H9 (cell line): ENCODE data around the gene UNC5A. TPM values are rescaled to one million over a fixed set of nuclear protein-coding genes. Genes with fewer than 3 reads are reported as not detected.

Experiments
- DNase-seq: peaks from one replicate; pipeline ENCODE4 v3.0.0-alpha.2; 2017
- H2AFZ ChIP-seq: one replicate; pipeline ENCODE4 v1.6.1; 2013; ENCODE audit warnings: mild to moderate bottlenecking, low read length, control low read depth, moderate library complexity
- H2AK5ac ChIP-seq: 2 replicates; pipeline ENCODE4 v1.6.1; 2013; ENCODE audit warnings: low read length, control low read depth, mixed read lengths; ENCODE audit not compliant: insufficient read length
- H2BK120ac ChIP-seq: one replicate; pipeline ENCODE4 v1.6.1; 2013; ENCODE audit warnings: low read depth, mild to moderate bottlenecking, low read length, control low read depth, inconsistent platforms; ENCODE audit not compliant: poor library complexity, severe bottlenecking
- H2BK12ac ChIP-seq: 2 replicates; pipeline ENCODE4 v1.6.1; 2013; ENCODE audit warnings: low read length, control low read depth, mixed read lengths, low read depth; ENCODE audit not compliant: insufficient read length
- H2BK15ac ChIP-seq: 2 replicates; pipeline ENCODE4 v1.6.1; 2013; ENCODE audit warnings: low read depth, low read length, control low read depth
- H2BK20ac ChIP-seq: one replicate; pipeline ENCODE4 v1.6.1; 2013; ENCODE audit warnings: low read depth, mild to moderate bottlenecking, low read length, control low read depth, inconsistent platforms; ENCODE audit not compliant: poor library complexity, severe bottlenecking
- H2BK5ac ChIP-seq: 2 replicates; pipeline ENCODE4 v1.6.1; 2013; ENCODE audit warnings: low read length, control low read depth, mixed read lengths; ENCODE audit not compliant: insufficient read length
- H3K14ac ChIP-seq: 2 replicates; pipeline ENCODE4 v1.6.1; 2013; ENCODE audit warnings: low read length, control low read depth; ENCODE audit not compliant: insufficient read depth
- H3K18ac ChIP-seq: 2 replicates; pipeline ENCODE4 v1.6.1; 2013; ENCODE audit warnings: low read depth, mild to moderate bottlenecking, mixed read lengths, low read length, control low read depth; ENCODE audit not compliant: insufficient read length
- H3K23ac ChIP-seq: 2 replicates; pipeline ENCODE4 v1.6.1; 2013; ENCODE audit warnings: low read length, control low read depth, mixed read lengths, low read depth; ENCODE audit not compliant: insufficient read length
- H3K23me2 ChIP-seq: 2 replicates; pipeline ENCODE4 v1.6.1; 2013; ENCODE audit warnings: low read depth, mild to moderate bottlenecking, mixed read lengths, low read length, control low read depth; ENCODE audit not compliant: insufficient read length, poor library complexity, severe bottlenecking
- H3K27ac ChIP-seq: 2 replicates; pipeline ENCODE4 v1.5.1; 2013; ENCODE audit warnings: low read length, control low read depth, mixed read lengths, low read depth; ENCODE audit not compliant: insufficient read length
- H3K27me3 ChIP-seq: 2 replicates; pipeline ENCODE4 v1.6.1; 2013; ENCODE audit warnings: low read length, control low read depth, inconsistent platforms; ENCODE audit not compliant: insufficient read depth
- H3K4ac ChIP-seq: 2 replicates; pipeline ENCODE4 v1.6.1; 2013; ENCODE audit warnings: low read depth, mild to moderate bottlenecking, control low read depth, inconsistent platforms, low read length, moderate library complexity
- H3K4me1 ChIP-seq: 2 replicates; pipeline ENCODE4 v1.6.1; 2013; ENCODE audit warnings: low read length, control low read depth, inconsistent platforms; ENCODE audit not compliant: insufficient read depth
- H3K4me2 ChIP-seq: 2 replicates; pipeline ENCODE4 v1.6.1; 2013; ENCODE audit warnings: low read length, control low read depth, mixed read lengths; ENCODE audit not compliant: insufficient read length, insufficient read depth
- H3K56ac ChIP-seq: 2 replicates; pipeline ENCODE4 v1.6.1; 2013; ENCODE audit warnings: low read depth, mild to moderate bottlenecking, mixed read lengths, low read length, control low read depth; ENCODE audit not compliant: insufficient read length
- H3K79me1 ChIP-seq: 2 replicates; pipeline ENCODE4 v1.6.1; 2013; ENCODE audit warnings: low read depth, mild to moderate bottlenecking, moderate library complexity, low read length, control low read depth, inconsistent platforms; ENCODE audit not compliant: insufficient read depth, poor library complexity, severe bottlenecking
- H3K79me2 ChIP-seq: 2 replicates; pipeline ENCODE4 v1.6.1; 2013; ENCODE audit warnings: low read length, control low read depth, inconsistent platforms; ENCODE audit not compliant: insufficient read depth
- H3K9ac ChIP-seq: 2 replicates; pipeline ENCODE4 v1.6.1; 2013; ENCODE audit warnings: low read length, control low read depth, mixed read lengths; ENCODE audit not compliant: insufficient read length; ENCODE audit errors: extremely low read depth
- H3K9me3 ChIP-seq: one replicate; pipeline ENCODE4 v1.6.1; 2013; ENCODE audit warnings: low read depth, low read length, inconsistent platforms; ENCODE audit not compliant: control insufficient read depth
- H3T11ph ChIP-seq: one replicate; pipeline ENCODE4 v1.6.1; 2013; ENCODE audit warnings: mild to moderate bottlenecking, low read length, control low read depth, inconsistent platforms
- H4K20me1 ChIP-seq: one replicate; pipeline ENCODE4 v1.6.1; 2013; ENCODE audit not compliant: control insufficient read depth, insufficient read length, insufficient read depth
- H4K5ac ChIP-seq: 2 replicates; pipeline ENCODE4 v1.6.1; 2013; ENCODE audit warnings: low read depth, mild to moderate bottlenecking, mixed read lengths, low read length, control low read depth; ENCODE audit not compliant: insufficient read length
- H4K8ac ChIP-seq: replicated peaks from 2 replicates; pipeline ENCODE4 v1.6.1; 2013; ENCODE audit warnings: low read length, control low read depth, mixed read lengths, low read depth; ENCODE audit not compliant: insufficient read length
- H4K91ac ChIP-seq: 2 replicates; pipeline ENCODE4 v1.6.1; 2013; ENCODE audit warnings: low read depth, mild to moderate bottlenecking, moderate library complexity, mixed read lengths, low read length, control low read depth; ENCODE audit not compliant: insufficient read length
- H3K27ac Mint-ChIP-seq, 3 experiments: 2 replicates in 2 of 3; 3 replicates in 1 of 3; pipeline ENCODE4 v1.8.0; 2020 to 2021; ENCODE audit warnings: mixed read lengths in 3 of 3, mild to moderate bottlenecking in 1 of 3, moderate library complexity in 1 of 3
- H3K27me3 Mint-ChIP-seq: 2 replicates; pipeline ENCODE4 v1.8.0; 2021; ENCODE audit warnings: low read depth, mild to moderate bottlenecking, moderate library complexity, mixed read lengths
- H3K36me3 Mint-ChIP-seq, 3 experiments: 2 replicates in 2 of 3; 3 replicates in 1 of 3; pipeline ENCODE4 v1.8.0; 2020 to 2021; ENCODE audit warnings: low read depth in 3 of 3, mixed read lengths in 3 of 3; ENCODE audit not compliant: insufficient read depth in 1 of 3
- H3K4me1 Mint-ChIP-seq, 2 experiments: 2 replicates each; pipeline ENCODE4 v1.8.0; 2020; ENCODE audit warnings: mixed read lengths in 2 of 2
- H3K4me3 Mint-ChIP-seq, 2 experiments: 2 replicates in 1 of 2; 3 replicates in 1 of 2; pipeline ENCODE4 v1.8.0; 2020 to 2021; ENCODE audit warnings: mild to moderate bottlenecking in 2 of 2, mixed read lengths in 2 of 2, moderate library complexity in 1 of 2
- H3K9me3 Mint-ChIP-seq, 2 experiments: 2 replicates in 1 of 2; 3 replicates in 1 of 2; pipeline ENCODE4 v1.8.0; 2020; ENCODE audit warnings: mild to moderate bottlenecking in 2 of 2, mixed read lengths in 2 of 2, moderate library complexity in 1 of 2
- CTCF ChIP-seq: fragments of 200-600 bp; sonication (generic); conservative IDR thresholded peaks from 3 replicates; pipeline ENCODE4 v1.8.0; 2021; ENCODE audit warnings: antibody characterized with exemption, mild to moderate bottlenecking
- WGBS: extraction: QIAGEN DNeasy Blood & Tissue Kit; methylation state at CpG from one replicate; pipeline ENCODE4 v1.1.7; 2013; ENCODE audit warnings: missing lambda C conversion rate, low lambda C conversion rate, mixed read lengths; ENCODE audit not compliant: insufficient read length; ENCODE audit errors: extremely low coverage; 5-methylcytosine and 5-hydroxymethylcytosine counted together
- total RNA-seq: library from RNA; stranded (reverse); gene quantifications from 2 replicates; pipeline ENCODE4 v1.2.1, GENCODE V29; 2021

The UNC5A gene
- total RNA-seq, 1 experiment from 2014 or later, result 4.4 TPM

- H3K79me1 ChIP-seq, result no peaks in the 10 kb centered on the region
- no peak overlapping the region for H2BK20ac ChIP-seq
- no peak overlapping the region for H3K4ac ChIP-seq
- H3T11ph ChIP-seq, result no peak overlapping the region
- no peaks in the 10 kb centered on the region for H4K20me1 ChIP-seq
- no peak overlapping the region; a peak in 1 of 7 replicates for H3K27ac Mint-ChIP-seq
- no peak overlapping the region for H2BK120ac ChIP-seq
- peaks cover 44 to 67% of the 10 kb centered on the region in 2 experiments for H3K4me1 Mint-ChIP-seq
- no peak overlapping the region for H3K4me3 Mint-ChIP-seq
- no peak overlapping the region for H3K14ac ChIP-seq
- no peaks in the 10 kb centered on the region; the same call in 1 of the 2 replicates for H3K4me1 ChIP-seq
- H2AFZ ChIP-seq, result no peak overlapping the region
- H3K36me3 Mint-ChIP-seq, result no peaks in the 10 kb centered on the region; a peak in 2 of 7 replicates
- H3K56ac ChIP-seq, result no peak overlapping the region
- H2BK5ac ChIP-seq, result no peak overlapping the region
- H3K79me2 ChIP-seq, result no peaks in the 10 kb centered on the region
- H4K91ac ChIP-seq, result no peak overlapping the region
- peaks cover 16% of the 10 kb centered on the region for H3K23me2 ChIP-seq
- H3K9ac ChIP-seq, result no peak overlapping the region
- H3K23ac ChIP-seq, result no peak overlapping the region
- no peaks in the 10 kb centered on the region for H3K9me3 ChIP-seq
- H2BK12ac ChIP-seq, result no peak overlapping the region
- H3K9me3 Mint-ChIP-seq, result no peaks in the 10 kb centered on the region
- H4K5ac ChIP-seq, result no peak overlapping the region
- H3K4me2 ChIP-seq, result no peak overlapping the region
- no CpG with 5 or more reads among the region's 6 CpGs for WGBS
- no peak for DNase-seq
- TF ChIP-seq CTCF, result no peak
- H4K8ac ChIP-seq, result no peak overlapping the region
- no peak overlapping the region for H2AK5ac ChIP-seq
- H3K27me3 Mint-ChIP-seq, result peaks cover 66% of the 10 kb centered on the region
- H3K18ac ChIP-seq, result no peak overlapping the region
- H3K27ac ChIP-seq, result no peak overlapping the region
- H3K27me3 ChIP-seq, result peaks cover 16% of the 10 kb centered on the region; the same call in 1 of the 2 replicates
- H2BK15ac ChIP-seq, result no peak overlapping the region
Observed at GRCh38 chr5:176814313-176814685, 3.9 kb downstream of the UNC5A start.
